ENCODE data around the gene NRCAM.

Gene NRCAM

DNA sequence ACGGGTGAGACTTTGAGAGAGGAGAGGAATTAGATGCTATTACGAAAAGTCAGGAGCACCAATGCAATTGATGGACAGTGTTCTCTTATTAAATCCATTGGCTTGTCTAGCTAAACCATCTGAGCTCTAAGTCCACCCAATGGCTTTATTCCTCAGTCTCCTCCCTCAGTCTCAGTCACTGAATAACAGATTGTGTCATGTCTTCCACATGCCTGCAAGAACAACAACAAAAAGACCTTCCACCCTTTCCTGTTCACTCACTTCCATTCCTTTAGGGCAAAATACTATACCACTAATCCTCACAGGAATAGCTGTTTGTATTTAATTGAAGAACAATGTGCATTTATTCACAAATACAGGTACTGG lies 171.2 kb downstream of the NRCAM start:
- TF ChIP-seq, protein P1, sequence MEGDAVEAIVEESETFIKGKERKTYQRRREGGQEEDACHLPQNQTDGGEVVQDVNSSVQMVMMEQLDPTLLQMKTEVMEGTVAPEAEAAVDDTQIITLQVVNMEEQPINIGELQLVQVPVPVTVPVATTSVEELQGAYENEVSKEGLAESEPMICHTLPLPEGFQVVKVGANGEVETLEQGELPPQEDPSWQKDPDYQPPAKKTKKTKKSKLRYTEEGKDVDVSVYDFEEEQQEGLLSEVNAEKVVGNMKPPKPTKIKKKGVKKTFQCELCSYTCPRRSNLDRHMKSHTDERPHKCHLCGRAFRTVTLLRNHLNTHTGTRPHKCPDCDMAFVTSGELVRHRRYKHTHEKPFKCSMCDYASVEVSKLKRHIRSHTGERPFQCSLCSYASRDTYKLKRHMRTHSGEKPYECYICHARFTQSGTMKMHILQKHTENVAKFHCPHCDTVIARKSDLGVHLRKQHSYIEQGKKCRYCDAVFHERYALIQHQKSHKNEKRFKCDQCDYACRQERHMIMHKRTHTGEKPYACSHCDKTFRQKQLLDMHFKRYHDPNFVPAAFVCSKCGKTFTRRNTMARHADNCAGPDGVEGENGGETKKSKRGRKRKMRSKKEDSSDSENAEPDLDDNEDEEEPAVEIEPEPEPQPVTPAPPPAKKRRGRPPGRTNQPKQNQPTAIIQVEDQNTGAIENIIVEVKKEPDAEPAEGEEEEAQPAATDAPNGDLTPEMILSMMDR (IDR thresholded peaks at IDR 0.05; ENCODE audit: control extremely low read depth, extremely low read depth, low read depth, missing control alignments): no peak
- DNase-seq (ENCODE audit: extremely low spot score): no peak
- POLR2A ChIA-PET: no interaction called here
- CTCF ChIA-PET: interaction anchor here (0.9 to 2.5 kb wide), 6 partner anchors 8 to 102 kb away, joined by 3 to 16 read pairs (median 3); no protein-coding TSS in a partner anchor

DNA sequence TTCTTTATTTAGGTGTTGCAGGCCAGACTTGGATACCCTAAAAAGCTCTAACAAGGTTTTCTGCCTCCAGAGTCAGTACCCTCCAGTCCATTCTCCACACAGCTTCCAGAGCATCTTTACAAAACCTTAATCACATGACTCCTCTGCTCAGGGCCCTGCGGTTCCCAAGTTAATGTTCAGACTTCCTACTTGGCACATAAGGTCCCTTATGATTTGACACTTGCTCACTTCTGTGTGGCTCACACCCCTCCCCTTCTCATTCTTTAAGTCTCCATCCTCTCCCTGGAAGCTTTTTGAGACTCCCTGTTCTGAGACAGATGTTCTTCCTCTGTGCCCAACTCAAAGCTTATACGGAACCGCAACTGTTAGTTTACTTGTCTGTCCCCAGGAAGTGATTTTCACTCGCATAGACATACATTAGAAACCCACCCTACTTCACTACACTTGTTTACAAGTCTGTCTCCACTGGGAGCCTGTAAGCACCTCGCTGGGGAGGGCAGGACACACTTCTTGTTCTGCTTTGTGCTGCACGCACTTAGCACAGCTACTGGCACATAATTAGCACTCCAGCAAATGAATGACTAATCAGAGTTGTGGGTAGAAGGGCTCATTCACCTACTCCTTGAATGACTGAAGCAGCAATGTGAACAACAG lies 171.8 kb downstream of the NRCAM start:
- TF ChIP-seq, protein P1 (IDR thresholded peaks at IDR 0.05; ENCODE audit: control extremely low read depth, extremely low read depth, low read depth, missing control alignments): no peak
- ChIA-PET POLR2A (no interaction called here), CTCF (interaction anchor here (0.9 to 2.5 kb wide), 5 partner anchors 9 to 125 kb away, joined by 3 to 16 read pairs (median 4); no protein-coding TSS in a partner anchor)
- DNase-seq (ENCODE audit: extremely low spot score): no peak

GRCh38 chr7:108283252-108283651 lies 173.0 kb downstream of the NRCAM start:
- no peak for DNase-seq (ENCODE audit: extremely low spot score)
- TF ChIP-seq, protein P1 (IDR thresholded peaks at IDR 0.05; ENCODE audit: control extremely low read depth, extremely low read depth, low read depth, missing control alignments): no peak
- ChIA-PET CTCF (interaction anchor here (1.2 to 4.0 kb wide), 3 partner anchors 10 to 126 kb away, joined by 3 to 24 read pairs (median 4); no protein-coding TSS in a partner anchor), POLR2A (no interaction called here)

DNA sequence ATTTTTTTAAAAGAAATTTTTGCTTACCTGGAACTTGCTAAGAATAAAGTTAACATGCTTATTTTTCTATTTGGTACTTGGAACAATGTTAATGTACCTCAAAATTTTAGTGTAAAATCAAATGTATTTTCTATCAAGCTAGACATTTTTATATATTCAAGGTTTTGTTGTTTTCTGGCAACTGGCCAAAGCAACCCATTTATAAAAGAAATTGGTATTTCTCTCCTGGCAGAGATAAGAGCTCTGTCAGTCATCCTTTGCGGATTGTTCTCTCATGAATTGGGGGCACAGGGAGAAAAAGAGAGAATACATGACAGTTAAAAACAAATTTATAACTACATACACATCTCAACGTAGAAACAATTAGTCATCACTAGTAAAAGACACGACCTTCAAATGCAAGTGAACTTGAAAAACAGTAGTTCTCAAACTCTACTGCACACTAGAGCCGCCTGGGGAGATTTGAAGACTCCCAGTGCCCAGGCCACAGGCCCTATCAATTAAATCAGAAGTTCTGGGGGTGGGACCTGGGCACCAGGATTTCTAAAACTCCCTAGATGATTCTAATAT lies 173.7 kb downstream of the NRCAM start:
- DNase-seq (ENCODE audit: extremely low spot score): no peak
- CTCF ChIA-PET: interaction anchor here (1.2 to 4.0 kb wide), 3 partner anchors 10 to 35 kb away, joined by 3 to 24 read pairs (median 5); no protein-coding TSS in a partner anchor
- POLR2A ChIA-PET: no interaction called here
- TF ChIP-seq, protein P1 (IDR thresholded peaks at IDR 0.05; ENCODE audit: control extremely low read depth, extremely low read depth, low read depth, missing control alignments): no peak

GRCh38 chr7:108280136-108280535 lies 176.1 kb downstream of the NRCAM start:
- CTCF ChIA-PET: interaction anchor here (0.8 to 4.0 kb wide), 9 partner anchors 9 to 217 kb away, joined by 3 to 24 read pairs (median 3); no protein-coding TSS in a partner anchor
- TF ChIP-seq, protein P1 (IDR thresholded peaks at IDR 0.05; ENCODE audit: control extremely low read depth, extremely low read depth, low read depth, missing control alignments): no peak
- POLR2A ChIA-PET: no interaction called here
- no peak for DNase-seq (ENCODE audit: extremely low spot score)

GRCh38 chr7:108278776-108279175 lies 177.5 kb downstream of the NRCAM start:
- POLR2A ChIA-PET: no interaction called here
- TF ChIP-seq, protein P1 (IDR thresholded peaks at IDR 0.05; ENCODE audit: control extremely low read depth, extremely low read depth, low read depth, missing control alignments): no peak

More at GRCh38 chr7:108278776-108279175, 177.5 kb downstream of the NRCAM start:
- CTCF ChIA-PET: interaction anchor here (1.1 kb wide), 1 partner anchor 9 kb away, joined by 3 read pairs; no protein-coding TSS in a partner anchor
- DNase-seq (ENCODE audit: extremely low spot score): no peak

Measured in GM10248 (cell line).